Measurements from ENCODE around the gene SFI1. TPM values are rescaled to one million over a fixed set of nuclear protein-coding genes. Genes with fewer than 3 reads are reported as not detected.
"Not testable (repeated sequence)": the region's sequence is repeated elsewhere in the genome, so short reads cannot be mapped to it uniquely, and the experiment has no call there.

The SFI1 gene
- total and polyA plus RNA-seq, 7 donors, result 6.5 to 40.9 (median 17.5) TPM

GRCh38 chr22:31474743-31475142, 21.6 kb upstream of the SFI1 start:
- Histone ChIP-seq H3K9me3 (no peaks in the 10 kb centered on the region), H3K27ac (no peak overlapping the region), H3K4me3 (no peak overlapping the region), H3K4me1 (peaks cover 0 to 21% (median 8%) of the 10 kb centered on the region in 4 donors), H3K36me3 (peaks cover 0 to 31% (median 0%) of the 10 kb centered on the region in 4 donors), H3K27me3 (no peaks in the 10 kb centered on the region)
- WGBS, 2 donors, result 98 to 99% methylated on average over 2 of the region's 2 CpGs
- intact Hi-C loops (cut with DNase I), result no loop called here
- no peak for DNase-seq
- TF ChIP-seq EP300 (IDR thresholded peaks at IDR 0.05), result no peak
- no peak for TF ChIP-seq POLR2AphosphoS5 (IDR thresholded peaks at IDR 0.05)
- TF ChIP-seq, protein P1, sequence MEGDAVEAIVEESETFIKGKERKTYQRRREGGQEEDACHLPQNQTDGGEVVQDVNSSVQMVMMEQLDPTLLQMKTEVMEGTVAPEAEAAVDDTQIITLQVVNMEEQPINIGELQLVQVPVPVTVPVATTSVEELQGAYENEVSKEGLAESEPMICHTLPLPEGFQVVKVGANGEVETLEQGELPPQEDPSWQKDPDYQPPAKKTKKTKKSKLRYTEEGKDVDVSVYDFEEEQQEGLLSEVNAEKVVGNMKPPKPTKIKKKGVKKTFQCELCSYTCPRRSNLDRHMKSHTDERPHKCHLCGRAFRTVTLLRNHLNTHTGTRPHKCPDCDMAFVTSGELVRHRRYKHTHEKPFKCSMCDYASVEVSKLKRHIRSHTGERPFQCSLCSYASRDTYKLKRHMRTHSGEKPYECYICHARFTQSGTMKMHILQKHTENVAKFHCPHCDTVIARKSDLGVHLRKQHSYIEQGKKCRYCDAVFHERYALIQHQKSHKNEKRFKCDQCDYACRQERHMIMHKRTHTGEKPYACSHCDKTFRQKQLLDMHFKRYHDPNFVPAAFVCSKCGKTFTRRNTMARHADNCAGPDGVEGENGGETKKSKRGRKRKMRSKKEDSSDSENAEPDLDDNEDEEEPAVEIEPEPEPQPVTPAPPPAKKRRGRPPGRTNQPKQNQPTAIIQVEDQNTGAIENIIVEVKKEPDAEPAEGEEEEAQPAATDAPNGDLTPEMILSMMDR (IDR thresholded peaks at IDR 0.05), result no peak
- TF ChIP-seq POLR2A (IDR thresholded peaks at IDR 0.05), result no peak

DNA sequence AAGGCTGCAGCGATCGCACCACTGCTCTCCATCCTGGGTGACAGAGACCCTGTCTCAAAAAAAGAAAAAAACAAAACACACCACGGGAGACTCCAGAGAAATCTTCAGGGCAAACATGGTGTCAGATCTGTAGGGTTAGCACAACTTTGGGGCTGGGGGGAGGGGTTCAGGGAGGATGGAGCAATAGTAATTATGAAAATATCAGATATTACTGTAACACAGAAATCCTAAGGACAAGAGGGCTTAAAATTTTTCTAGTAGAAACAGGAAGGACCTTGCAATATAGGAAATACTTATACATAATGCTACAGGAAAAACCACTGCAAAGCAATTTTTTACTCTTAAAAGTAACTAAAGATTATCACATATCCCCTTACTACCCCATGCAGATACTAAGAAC, 20.5 kb upstream of the SFI1 start:
- Histone ChIP-seq H3K4me3 (no peak overlapping the region), H3K9me3 (no peaks in the 10 kb centered on the region), H3K27me3 (no peaks in the 10 kb centered on the region), H3K36me3 (peaks cover 0 to 31% (median 3%) of the 10 kb centered on the region in 4 donors), H3K4me1 (peaks cover 0 to 21% (median 8%) of the 10 kb centered on the region in 4 donors), H3K27ac (no peak overlapping the region)
- intact Hi-C loops (cut with DNase I), result no loop called here
- no peak for DNase-seq
- WGBS, 2 donors, result 90 to 94% methylated on average over 3 of the region's 3 CpGs
- no peak for TF ChIP-seq EP300 (IDR thresholded peaks at IDR 0.05)
- TF ChIP-seq POLR2A (IDR thresholded peaks at IDR 0.05), result no peak
- TF ChIP-seq, protein P1 (IDR thresholded peaks at IDR 0.05), result no peak
- TF ChIP-seq POLR2AphosphoS5 (IDR thresholded peaks at IDR 0.05), result no peak

- H3K4me1 ChIP-seq, result peaks cover 0 to 20% (median 8%) of the 10 kb centered on the region in 4 donors
- no peaks in the 10 kb centered on the region for H3K9me3 ChIP-seq
- intact Hi-C loops (cut with DNase I), result no loop called here
- peaks cover 0 to 34% (median 12%) of the 10 kb centered on the region in 4 donors for H3K36me3 ChIP-seq
- TF ChIP-seq POLR2A (IDR thresholded peaks at IDR 0.05) (no peak), POLR2AphosphoS5 (IDR thresholded peaks at IDR 0.05) (no peak)
- TF ChIP-seq, protein P1 (IDR thresholded peaks at IDR 0.05), result no peak
- no peaks in the 10 kb centered on the region for H3K27me3 ChIP-seq
- 22 to 56% methylated on average over 4 of the region's 4 CpGs for WGBS, 2 donors
- no peak overlapping the region for H3K4me3 ChIP-seq
- DNase-seq, result no peak
- no peak overlapping the region for H3K27ac ChIP-seq
Observed at GRCh38 chr22:31477329-31477728, 19.0 kb upstream of the SFI1 start.

- no peak for DNase-seq
- WGBS, 2 donors, result 91 to 93% methylated on average over 3 of the region's 3 CpGs
- Histone ChIP-seq H3K27me3 (no peaks in the 10 kb centered on the region), H3K4me1 (peaks cover 0 to 8% (median 3%) of the 10 kb centered on the region in 4 donors), H3K36me3 (peaks cover 0 to 69% (median 12%) of the 10 kb centered on the region in 4 donors), H3K4me3 (no peak overlapping the region), H3K9me3 (no peaks in the 10 kb centered on the region), H3K27ac (no peak overlapping the region)
- no peak for TF ChIP-seq EP300 (IDR thresholded peaks at IDR 0.05)
- no peak for TF ChIP-seq POLR2A (IDR thresholded peaks at IDR 0.05)
- TF ChIP-seq, protein P1 (IDR thresholded peaks at IDR 0.05), result no peak
- TF ChIP-seq POLR2AphosphoS5 (IDR thresholded peaks at IDR 0.05), result no peak
- intact Hi-C loops (cut with DNase I), result loop anchor here (10.0 kb wide), 1 partner anchor 64 kb away; no protein-coding TSS in a partner anchor
Observed at GRCh38 chr22:31481129-31481528, 15.2 kb upstream of the SFI1 start.

GRCh38 chr22:31482470-31482869, 13.9 kb upstream of the SFI1 start:
- not testable (repeated sequence) for DNase-seq, H3K4me3 ChIP-seq, H3K27ac ChIP-seq, H3K27me3 ChIP-seq, H3K9me3 ChIP-seq
- H3K4me1 ChIP-seq, result peaks cover 0 to 12% (median 3%) of the 10 kb centered on the region in 4 donors
- peaks cover 0 to 72% (median 14%) of the 10 kb centered on the region in 4 donors for H3K36me3 ChIP-seq
- 87 to 92% methylated on average over 8 of the region's 8 CpGs for WGBS, 2 donors
- intact Hi-C loops (cut with DNase I), result loop anchor here (10.0 kb wide), 1 partner anchor 62 kb away; no protein-coding TSS in a partner anchor

GRCh38 chr22:31486369-31486768, 10.0 kb upstream of the SFI1 start:
- H3K9me3 ChIP-seq, H3K27me3 ChIP-seq, DNase-seq, H3K27ac ChIP-seq, H3K4me3 ChIP-seq: not testable (repeated sequence)
- Histone ChIP-seq H3K4me1 (peaks cover 0 to 38% (median 24%) of the 10 kb centered on the region in 4 donors), H3K36me3 (peaks cover 0 to 57% (median 9%) of the 10 kb centered on the region in 4 donors)
- WGBS, 2 donors, result 93 to 95% methylated on average over 11 of the region's 11 CpGs
- intact Hi-C loops (cut with DNase I), result loop anchor here (10.0 kb wide), 1 partner anchor 58 kb away; no protein-coding TSS in a partner anchor
